ENCODE data around the gene MEIKIN.

GRCh38 chr5:131812371-131813160, 132.9 kb downstream of the MEIKIN start:
- TF ChIP-seq SP1 (IDR thresholded peaks at IDR 0.05) = no peak
- TF ChIP-seq FOXK2 (IDR thresholded peaks at IDR 0.05) = no peak
- no peak for TF ChIP-seq ARNT (IDR thresholded peaks at IDR 0.05)
- TF ChIP-seq ELF4 (IDR thresholded peaks at IDR 0.05) = no peak
- TF ChIP-seq SUZ12 (IDR thresholded peaks at IDR 0.05) = no peak

All from HEK293T (cell line).